Left ventricle myocardium inferior (tissue), 1 donor: Measurements from ENCODE around the gene ARMC9. TPM values are rescaled to one million over a fixed set of nuclear protein-coding genes. Genes with fewer than 3 reads are reported as not detected.

Experiments used
- DNase-seq: peaks from one replicate; pipeline ENCODE4 v3.0.0-alpha.2; 2020
- H3K27ac ChIP-seq: fragments of 200-600 bp; replicated peaks from 2 replicates; pipeline ENCODE4 v1.8.0; 2021
- H3K27me3 ChIP-seq: fragments of 200-600 bp; 2 replicates; pipeline ENCODE4 v1.8.0; 2021; ENCODE audit warnings: low read depth
- H3K36me3 ChIP-seq: fragments of 200-600 bp; 2 replicates; pipeline ENCODE4 v1.8.0; 2021
- H3K4me1 ChIP-seq: fragments of 200-600 bp; 2 replicates; pipeline ENCODE4 v1.8.0; 2021
- H3K4me3 ChIP-seq: fragments of 200-600 bp; 2 replicates; pipeline ENCODE4 v1.8.0; 2021; ENCODE audit warnings: mild to moderate bottlenecking, moderate library complexity
- H3K9me3 ChIP-seq: fragments of 200-600 bp; replicated peaks from 2 replicates; pipeline ENCODE4 v1.8.0; 2021
- CTCF ChIP-seq: fragments of 200-600 bp; IDR thresholded peaks from 2 replicates; pipeline ENCODE4 v1.8.0; 2021; ENCODE audit warnings: antibody characterized with exemption, mild to moderate bottlenecking, borderline replicate concordance
- intact Hi-C: fragments of 100-400 bp; cut with micrococcal nuclease; formaldehyde crosslinking; loops from one replicate; pipeline ENCODE4 v1.11.0; 2022
- total RNA-seq: library from RNA; stranded (reverse); fragmentation: NEBNext Ultra II Directional; extraction: Animal tissue kit (Norgen Biotek cat#: 25700); gene quantifications from one replicate; pipeline ENCODE4 v1.2.1, GENCODE V29; 2021
- donor health status: DM: no; HTN: yes; CAD: no; lungs with severe emphysema.

ARMC9 gene
- total RNA-seq, 1 donor from 2014 or later = 3.1 TPM

DNA sequence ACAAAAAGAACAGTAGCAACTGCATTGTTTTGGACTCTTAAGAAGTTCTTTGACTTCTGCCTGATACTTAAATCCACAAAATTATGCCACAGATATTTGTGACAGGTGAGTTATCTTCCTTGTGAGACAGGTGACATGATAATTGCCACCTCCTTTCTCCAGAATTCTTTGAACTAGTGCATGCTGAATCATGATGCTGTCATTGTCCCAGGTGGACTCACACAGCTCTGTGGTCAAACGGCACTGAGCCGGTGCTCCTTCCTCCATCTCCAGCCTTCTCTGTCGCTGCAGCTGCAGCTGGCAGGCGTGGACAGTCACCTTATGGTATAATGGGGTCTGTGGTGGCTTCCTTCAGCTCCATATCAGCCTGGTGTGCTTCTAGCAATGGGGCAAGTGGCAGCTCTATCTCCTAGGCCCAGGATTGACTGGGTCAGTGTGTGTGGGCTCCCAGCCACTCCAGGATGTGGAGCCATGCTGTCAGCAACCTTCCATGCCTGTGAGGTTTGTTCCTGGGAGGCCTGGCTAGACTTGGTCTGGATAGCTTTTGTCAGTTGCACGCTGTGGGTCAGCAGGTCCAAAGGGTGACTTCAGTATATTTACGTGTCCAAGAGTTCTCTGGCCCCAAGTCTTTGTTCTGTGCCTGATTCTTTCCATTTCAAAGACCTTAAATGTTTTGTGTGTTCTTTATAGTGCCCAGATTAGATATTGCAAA, 15.7 kb downstream of the ARMC9 start:
- Histone ChIP-seq H3K9me3 (no peaks in the 10 kb centered on the region), H3K27me3 (no peaks in the 10 kb centered on the region), H3K36me3 (peaks cover 4% of the 10 kb centered on the region), H3K4me3 (no peak overlapping the region), H3K27ac (no peak overlapping the region), H3K4me1 (peaks cover 3% of the 10 kb centered on the region)
- intact Hi-C loops = no loop called here
- TF ChIP-seq CTCF = no peak
- no peak for DNase-seq

GRCh38 chr2:231218366-231218765, 19.9 kb downstream of the ARMC9 start:
- H3K4me3 ChIP-seq = no peak overlapping the region
- TF ChIP-seq CTCF = no peak
- H3K4me1 ChIP-seq = no peaks in the 10 kb centered on the region
- no peak for DNase-seq
- H3K9me3 ChIP-seq = no peaks in the 10 kb centered on the region
- no peaks in the 10 kb centered on the region for H3K36me3 ChIP-seq
- H3K27ac ChIP-seq = no peak overlapping the region
- intact Hi-C loops = no loop called here
- H3K27me3 ChIP-seq = no peaks in the 10 kb centered on the region

DNA sequence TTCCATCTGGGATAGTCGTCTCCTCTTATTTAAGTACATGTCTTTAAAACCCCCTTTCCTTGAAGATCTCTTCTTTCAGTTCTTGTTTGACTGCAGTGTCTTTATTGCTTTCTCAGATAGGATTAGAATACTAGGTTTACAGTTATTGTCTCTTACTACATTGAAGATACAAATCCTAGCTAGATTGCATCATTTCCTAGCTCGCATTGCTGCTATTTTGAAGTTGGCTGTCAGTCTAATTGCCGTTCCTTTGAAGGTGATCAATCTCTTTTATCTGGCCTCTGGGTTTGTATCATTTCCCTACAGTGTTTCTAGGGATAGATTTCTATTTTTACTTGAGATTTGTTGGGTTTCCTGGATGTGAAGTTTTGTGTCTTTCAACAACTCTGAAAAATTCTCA, 20.9 kb downstream of the ARMC9 start:
- no peaks in the 10 kb centered on the region for H3K9me3 ChIP-seq
- H3K27ac ChIP-seq = no peak overlapping the region
- no peak for TF ChIP-seq CTCF
- no peaks in the 10 kb centered on the region for H3K36me3 ChIP-seq
- no peaks in the 10 kb centered on the region for H3K27me3 ChIP-seq
- intact Hi-C loops = no loop called here
- no peaks in the 10 kb centered on the region for H3K4me1 ChIP-seq
- no peak for DNase-seq
- no peak overlapping the region for H3K4me3 ChIP-seq

DNA sequence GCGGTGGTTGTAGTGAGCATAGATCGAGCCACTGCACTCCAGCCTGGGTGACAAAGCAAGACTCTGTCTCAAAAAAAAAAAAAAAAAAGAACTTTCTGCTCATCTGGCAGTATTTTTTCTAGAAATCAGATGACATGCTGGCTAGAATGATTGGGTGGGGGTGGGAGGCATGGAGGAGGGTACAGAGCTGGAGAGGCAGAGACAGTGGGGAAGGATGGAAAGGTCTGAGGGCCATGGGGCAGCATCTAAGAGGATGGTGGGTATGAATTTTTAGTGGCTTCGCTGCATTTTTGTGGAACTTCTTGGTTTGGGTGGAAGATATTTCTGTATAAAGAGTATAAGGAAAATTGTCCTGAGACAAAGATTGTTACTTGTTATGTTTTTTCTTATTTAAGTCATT, 23.3 kb downstream of the ARMC9 start:
- no peaks in the 10 kb centered on the region for H3K36me3 ChIP-seq
- intact Hi-C loops = loop anchor here (10.0 kb wide), 1 partner anchor 193 kb away; no protein-coding TSS in a partner anchor
- no peak for TF ChIP-seq CTCF
- no peak overlapping the region for H3K27ac ChIP-seq
- no peaks in the 10 kb centered on the region for H3K4me1 ChIP-seq
- DNase-seq = no peak
- no peaks in the 10 kb centered on the region for H3K27me3 ChIP-seq
- H3K4me3 ChIP-seq = no peak overlapping the region
- no peaks in the 10 kb centered on the region for H3K9me3 ChIP-seq

- DNase-seq = no peak
- peaks cover under 1% of the 10 kb centered on the region for H3K4me1 ChIP-seq
- H3K27me3 ChIP-seq = no peaks in the 10 kb centered on the region
- H3K4me3 ChIP-seq = no peak overlapping the region
- H3K9me3 ChIP-seq = no peaks in the 10 kb centered on the region
- no peak for TF ChIP-seq CTCF
- H3K36me3 ChIP-seq = no peaks in the 10 kb centered on the region
- H3K27ac ChIP-seq = no peak overlapping the region
- intact Hi-C loops = loop anchor here (10.0 kb wide), 1 partner anchor 192 kb away; no protein-coding TSS in a partner anchor
Measured at GRCh38 chr2:231222318-231223000, 24.0 kb downstream of the ARMC9 start.
